GM23338 (cell line): ENCODE data around the gene TPH2. TPM values are rescaled to one million over a fixed set of nuclear protein-coding genes. Genes with fewer than 3 reads are reported as not detected.

Experiments
- ATAC-seq: fragments of 200-7000 bp; cut with Tn5 transposase; 3 replicates; pipeline ENCODE4 v1.9.1; 2020
- DNase-seq: peaks from one replicate; pipeline ENCODE4 v3.0.0-alpha.2; 2015; ENCODE audit warnings: low spot score
- H2AFZ ChIP-seq: fragments of 200-600 bp; sonication (generic); 2 replicates; pipeline ENCODE4 v1.8.0; 2016; ENCODE audit warnings: antibody characterized with exemption, mild to moderate bottlenecking, moderate library complexity
- H3F3A ChIP-seq: fragments of 200-600 bp; sonication (generic); replicated peaks from 2 replicates; pipeline ENCODE4 v1.8.0; 2017; ENCODE audit warnings: antibody characterized with exemption, mixed run types, low read depth
- H3K27ac ChIP-seq: fragments of 200-600 bp; sonication (generic); 2 replicates; pipeline ENCODE4 v1.6.1; 2016; ENCODE audit warnings: low read depth
- H3K27me3 ChIP-seq: fragments of 200-600 bp; sonication (generic); 2 replicates; pipeline ENCODE4 v1.8.0; 2016; ENCODE audit warnings: mild to moderate bottlenecking, mixed run types, moderate library complexity; ENCODE audit not compliant: insufficient read depth
- H3K36me3 ChIP-seq: fragments of 200-600 bp; sonication (generic); 2 replicates; pipeline ENCODE4 v1.8.0; 2016; ENCODE audit warnings: mild to moderate bottlenecking; ENCODE audit not compliant: insufficient read depth
- H3K4me1 ChIP-seq: fragments of 200-600 bp; sonication (generic); 2 replicates; pipeline ENCODE4 v1.8.0; 2016; ENCODE audit warnings: mild to moderate bottlenecking, moderate library complexity; ENCODE audit not compliant: insufficient read depth
- H3K4me2 ChIP-seq: fragments of 200-600 bp; sonication (generic); 2 replicates; pipeline ENCODE4 v1.7.1; 2017; ENCODE audit warnings: mixed run types
- H3K4me3 ChIP-seq: fragments of 200-600 bp; sonication (generic); 2 replicates; pipeline ENCODE4 v1.6.1; 2016; ENCODE audit warnings: mixed run types
- H3K79me2 ChIP-seq: fragments of 200-600 bp; sonication (generic); replicated peaks from 2 replicates; pipeline ENCODE4 v1.8.0; 2017; ENCODE audit warnings: mild to moderate bottlenecking; ENCODE audit not compliant: insufficient read depth
- H3K9me2 ChIP-seq: fragments of 200-600 bp; sonication (generic); 2 replicates; pipeline ENCODE4 v1.8.0; 2017; ENCODE audit not compliant: insufficient read depth
- H4K20me1 ChIP-seq: fragments of 200-600 bp; sonication (generic); replicated peaks from 2 replicates; pipeline ENCODE4 v1.8.0; 2017; ENCODE audit warnings: mild to moderate bottlenecking; ENCODE audit not compliant: insufficient read depth
- H3K27ac Mint-ChIP-seq: 2 replicates; pipeline ENCODE4 v1.8.0; 2020; ENCODE audit warnings: inconsistent platforms, mild to moderate bottlenecking, moderate library complexity, mixed read lengths
- H3K27me3 Mint-ChIP-seq: 3 replicates; pipeline ENCODE4 v1.8.0; 2022; ENCODE audit warnings: low read depth, mild to moderate bottlenecking, moderate library complexity, mixed read lengths, inconsistent platforms; ENCODE audit not compliant: insufficient read depth, poor library complexity
- H3K36me3 Mint-ChIP-seq: 3 replicates; pipeline ENCODE4 v1.8.0; 2021; ENCODE audit warnings: low read depth, mild to moderate bottlenecking, inconsistent platforms, moderate library complexity, mixed read lengths
- H3K4me1 Mint-ChIP-seq: 3 replicates; pipeline ENCODE4 v1.8.0; 2020; ENCODE audit warnings: mild to moderate bottlenecking, inconsistent platforms, mixed read lengths
- H3K4me3 Mint-ChIP-seq: 3 replicates; pipeline ENCODE4 v1.8.0; 2021; ENCODE audit warnings: moderate library complexity, mild to moderate bottlenecking, inconsistent platforms, mixed read lengths
- H3K9me3 Mint-ChIP-seq: 3 replicates; pipeline ENCODE4 v1.8.0; 2020; ENCODE audit warnings: moderate library complexity, mild to moderate bottlenecking, inconsistent platforms, mixed read lengths
- CREB1 ChIP-seq: fragments of 250-450 bp; sonication (Bioruptor Pico); IDR thresholded peaks from 2 replicates; pipeline ENCODE4 v1.5.0; 2020; ENCODE audit warnings: low read depth, mild to moderate bottlenecking, moderate library complexity
- EZH2 ChIP-seq: fragments of 200-600 bp; sonication (generic); IDR thresholded peaks from one replicate; pipeline ENCODE4 v1.8.0; 2017; ENCODE audit warnings: antibody characterized with exemption, mild to moderate bottlenecking, low read depth; ENCODE audit not compliant: unreplicated experiment
- JUNB ChIP-seq: IDR thresholded peaks from one replicate; pipeline ENCODE4 v1.6.1; 2016; ENCODE audit warnings: antibody characterized with exemption; ENCODE audit not compliant: unreplicated experiment
- POLR2AphosphoS5 ChIP-seq: IDR thresholded peaks from 2 replicates; pipeline ENCODE4 v1.6.1; 2016; ENCODE audit warnings: antibody characterized with exemption, low read depth
- STAT1 ChIP-seq: IDR thresholded peaks from one replicate; pipeline ENCODE4 v1.6.1; 2016; ENCODE audit warnings: antibody characterized with exemption; ENCODE audit not compliant: unreplicated experiment
- ZNF114 ChIP-seq: fragments of 250-450 bp; sonication (Bioruptor Pico); IDR thresholded peaks from 2 replicates; pipeline ENCODE4 v1.5.0; 2020; ENCODE audit warnings: mild to moderate bottlenecking, moderate library complexity
- polyA plus RNA-seq: library from polyadenylated mRNA; unstranded; fragments of >200 nt; fragmentation: Nextera tagmentation; extraction: Ambion mirVana; gene quantifications from 2 replicates; pipeline ENCODE4 v1.2.1, GENCODE V29; 2016
- total RNA-seq: library from RNA; depleted of rRNA; stranded (reverse); fragments of >200 nt; shearing (Covaris generic); gene quantifications from 2 replicates; pipeline ENCODE4 v1.2.3, GENCODE V29; 2014
- TF ChIP-seq, protein P1 (sequence below), 2 experiments: fragments of 200-600 bp in 1 of 2; sonication (generic) in 1 of 2; conservative IDR thresholded peaks; 2 replicates each; pipeline versions ENCODE4 v1.5.1 to v1.6.1; 2016 to 2017; ENCODE audit warnings: antibody characterized with exemption in 2 of 2, low read depth in 2 of 2, mild to moderate bottlenecking in 2 of 2, moderate library complexity in 1 of 2
- TF ChIP-seq, protein P2 (sequence below): fragments of 250-450 bp; sonication (Bioruptor Pico); IDR thresholded peaks from 2 replicates; pipeline ENCODE4 v1.5.0; 2020; ENCODE audit warnings: mild to moderate bottlenecking, moderate library complexity

The TPH2 gene
- total and polyA plus RNA-seq, 2 experiments from 2014 or later: 0.94 to 1.4 TPM

DNA sequence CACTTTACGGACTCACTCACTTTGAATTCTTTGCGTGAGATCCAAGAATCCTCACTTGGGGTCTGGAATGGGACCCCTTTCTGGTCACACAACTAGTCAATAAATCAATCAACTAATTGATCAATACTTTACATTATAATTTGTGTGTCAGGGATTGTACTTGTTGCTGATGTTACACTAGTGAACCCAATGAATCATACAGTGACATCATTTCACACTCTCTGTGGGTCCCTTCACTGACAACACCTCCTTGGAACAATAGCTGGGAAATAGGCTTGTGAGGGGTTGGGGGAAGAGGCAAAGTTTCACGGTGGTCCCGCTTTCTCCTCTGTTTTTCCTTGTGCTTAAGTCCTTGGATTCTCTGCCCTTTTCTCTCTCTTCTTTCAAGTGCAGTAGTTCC is 35.0 kb downstream of the TPH2 start:
- no peaks in the 10 kb centered on the region for H3K36me3 Mint-ChIP-seq
- H3K4me3 Mint-ChIP-seq: no peak overlapping the region
- no peak for DNase-seq
- Histone ChIP-seq H3K36me3 (no peaks in the 10 kb centered on the region), H3K27me3 (no peaks in the 10 kb centered on the region), H2AFZ (peak overlapping the region; percentile 19; the same call in 1 of the 2 replicates), H3K4me2 (no peak overlapping the region), H3K79me2 (no peaks in the 10 kb centered on the region), H3K27ac (no peak overlapping the region), H3K9me2 (peaks cover 6% of the 10 kb centered on the region; the same call in 1 of the 2 replicates), H3F3A (no peaks in the 10 kb centered on the region), H4K20me1 (no peaks in the 10 kb centered on the region), H3K4me1 (peaks cover 3% of the 10 kb centered on the region), H3K4me3 (no peak overlapping the region)
- peaks cover 2% of the 10 kb centered on the region for H3K27me3 Mint-ChIP-seq
- peaks cover 10% of the 10 kb centered on the region; the same call in 2 of the 3 replicates for H3K4me1 Mint-ChIP-seq
- no peak for TF ChIP-seq JUNB
- H3K27ac Mint-ChIP-seq: no peak overlapping the region
- no peaks in the 10 kb centered on the region for H3K9me3 Mint-ChIP-seq
- no peak for ATAC-seq

DNA sequence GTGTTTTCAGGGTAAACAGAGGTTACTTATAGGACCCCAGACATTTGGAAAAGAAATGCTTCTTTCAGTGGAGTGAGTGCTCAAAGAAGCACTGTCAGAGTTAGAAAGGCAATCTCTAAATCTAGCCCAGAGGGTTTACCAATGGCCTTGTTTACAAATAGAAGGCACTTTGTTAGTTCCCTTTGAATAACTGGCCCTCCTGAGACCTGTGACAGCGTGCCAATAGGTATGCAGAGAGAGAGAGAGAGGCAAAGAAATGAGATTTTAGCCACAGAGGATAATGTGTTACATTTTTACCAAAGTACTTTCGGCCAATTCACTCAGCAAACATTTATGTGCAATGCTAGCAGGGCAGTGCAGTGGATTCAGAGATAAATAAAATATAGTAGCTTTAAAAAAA is 41.9 kb downstream of the TPH2 start:
- no peak overlapping the region for H3K4me2 ChIP-seq
- Mint-ChIP-seq H3K36me3 (no peaks in the 10 kb centered on the region), H3K4me1 (peaks cover 37% of the 10 kb centered on the region), H3K27ac (no peak overlapping the region), H3K27me3 (peaks cover 4% of the 10 kb centered on the region), H3K9me3 (no peaks in the 10 kb centered on the region), H3K4me3 (no peak overlapping the region)
- H4K20me1 ChIP-seq: no peaks in the 10 kb centered on the region
- H3K36me3 ChIP-seq: no peaks in the 10 kb centered on the region
- no peaks in the 10 kb centered on the region for H3K27me3 ChIP-seq
- H3K9me2 ChIP-seq: 0 out of 2 replicates have a peak, but pooled peaks cover 3% of the 10 kb centered on the region
- DNase-seq (no peak), ATAC-seq (peak; percentile 83)
- TF ChIP-seq, protein P1, sequence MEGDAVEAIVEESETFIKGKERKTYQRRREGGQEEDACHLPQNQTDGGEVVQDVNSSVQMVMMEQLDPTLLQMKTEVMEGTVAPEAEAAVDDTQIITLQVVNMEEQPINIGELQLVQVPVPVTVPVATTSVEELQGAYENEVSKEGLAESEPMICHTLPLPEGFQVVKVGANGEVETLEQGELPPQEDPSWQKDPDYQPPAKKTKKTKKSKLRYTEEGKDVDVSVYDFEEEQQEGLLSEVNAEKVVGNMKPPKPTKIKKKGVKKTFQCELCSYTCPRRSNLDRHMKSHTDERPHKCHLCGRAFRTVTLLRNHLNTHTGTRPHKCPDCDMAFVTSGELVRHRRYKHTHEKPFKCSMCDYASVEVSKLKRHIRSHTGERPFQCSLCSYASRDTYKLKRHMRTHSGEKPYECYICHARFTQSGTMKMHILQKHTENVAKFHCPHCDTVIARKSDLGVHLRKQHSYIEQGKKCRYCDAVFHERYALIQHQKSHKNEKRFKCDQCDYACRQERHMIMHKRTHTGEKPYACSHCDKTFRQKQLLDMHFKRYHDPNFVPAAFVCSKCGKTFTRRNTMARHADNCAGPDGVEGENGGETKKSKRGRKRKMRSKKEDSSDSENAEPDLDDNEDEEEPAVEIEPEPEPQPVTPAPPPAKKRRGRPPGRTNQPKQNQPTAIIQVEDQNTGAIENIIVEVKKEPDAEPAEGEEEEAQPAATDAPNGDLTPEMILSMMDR (conservative IDR thresholded peaks at IDR 0.05; ENCODE audit: low read depth in 2 of 2): no peak
- TF ChIP-seq POLR2AphosphoS5 (no peak), JUNB (no peak), STAT1 (no peak), EZH2 (no peak), CREB1 (CRISPR knock-in tag) (no peak), ZNF114 (CRISPR knock-in tag) (no peak)
- TF ChIP-seq, protein P2, sequence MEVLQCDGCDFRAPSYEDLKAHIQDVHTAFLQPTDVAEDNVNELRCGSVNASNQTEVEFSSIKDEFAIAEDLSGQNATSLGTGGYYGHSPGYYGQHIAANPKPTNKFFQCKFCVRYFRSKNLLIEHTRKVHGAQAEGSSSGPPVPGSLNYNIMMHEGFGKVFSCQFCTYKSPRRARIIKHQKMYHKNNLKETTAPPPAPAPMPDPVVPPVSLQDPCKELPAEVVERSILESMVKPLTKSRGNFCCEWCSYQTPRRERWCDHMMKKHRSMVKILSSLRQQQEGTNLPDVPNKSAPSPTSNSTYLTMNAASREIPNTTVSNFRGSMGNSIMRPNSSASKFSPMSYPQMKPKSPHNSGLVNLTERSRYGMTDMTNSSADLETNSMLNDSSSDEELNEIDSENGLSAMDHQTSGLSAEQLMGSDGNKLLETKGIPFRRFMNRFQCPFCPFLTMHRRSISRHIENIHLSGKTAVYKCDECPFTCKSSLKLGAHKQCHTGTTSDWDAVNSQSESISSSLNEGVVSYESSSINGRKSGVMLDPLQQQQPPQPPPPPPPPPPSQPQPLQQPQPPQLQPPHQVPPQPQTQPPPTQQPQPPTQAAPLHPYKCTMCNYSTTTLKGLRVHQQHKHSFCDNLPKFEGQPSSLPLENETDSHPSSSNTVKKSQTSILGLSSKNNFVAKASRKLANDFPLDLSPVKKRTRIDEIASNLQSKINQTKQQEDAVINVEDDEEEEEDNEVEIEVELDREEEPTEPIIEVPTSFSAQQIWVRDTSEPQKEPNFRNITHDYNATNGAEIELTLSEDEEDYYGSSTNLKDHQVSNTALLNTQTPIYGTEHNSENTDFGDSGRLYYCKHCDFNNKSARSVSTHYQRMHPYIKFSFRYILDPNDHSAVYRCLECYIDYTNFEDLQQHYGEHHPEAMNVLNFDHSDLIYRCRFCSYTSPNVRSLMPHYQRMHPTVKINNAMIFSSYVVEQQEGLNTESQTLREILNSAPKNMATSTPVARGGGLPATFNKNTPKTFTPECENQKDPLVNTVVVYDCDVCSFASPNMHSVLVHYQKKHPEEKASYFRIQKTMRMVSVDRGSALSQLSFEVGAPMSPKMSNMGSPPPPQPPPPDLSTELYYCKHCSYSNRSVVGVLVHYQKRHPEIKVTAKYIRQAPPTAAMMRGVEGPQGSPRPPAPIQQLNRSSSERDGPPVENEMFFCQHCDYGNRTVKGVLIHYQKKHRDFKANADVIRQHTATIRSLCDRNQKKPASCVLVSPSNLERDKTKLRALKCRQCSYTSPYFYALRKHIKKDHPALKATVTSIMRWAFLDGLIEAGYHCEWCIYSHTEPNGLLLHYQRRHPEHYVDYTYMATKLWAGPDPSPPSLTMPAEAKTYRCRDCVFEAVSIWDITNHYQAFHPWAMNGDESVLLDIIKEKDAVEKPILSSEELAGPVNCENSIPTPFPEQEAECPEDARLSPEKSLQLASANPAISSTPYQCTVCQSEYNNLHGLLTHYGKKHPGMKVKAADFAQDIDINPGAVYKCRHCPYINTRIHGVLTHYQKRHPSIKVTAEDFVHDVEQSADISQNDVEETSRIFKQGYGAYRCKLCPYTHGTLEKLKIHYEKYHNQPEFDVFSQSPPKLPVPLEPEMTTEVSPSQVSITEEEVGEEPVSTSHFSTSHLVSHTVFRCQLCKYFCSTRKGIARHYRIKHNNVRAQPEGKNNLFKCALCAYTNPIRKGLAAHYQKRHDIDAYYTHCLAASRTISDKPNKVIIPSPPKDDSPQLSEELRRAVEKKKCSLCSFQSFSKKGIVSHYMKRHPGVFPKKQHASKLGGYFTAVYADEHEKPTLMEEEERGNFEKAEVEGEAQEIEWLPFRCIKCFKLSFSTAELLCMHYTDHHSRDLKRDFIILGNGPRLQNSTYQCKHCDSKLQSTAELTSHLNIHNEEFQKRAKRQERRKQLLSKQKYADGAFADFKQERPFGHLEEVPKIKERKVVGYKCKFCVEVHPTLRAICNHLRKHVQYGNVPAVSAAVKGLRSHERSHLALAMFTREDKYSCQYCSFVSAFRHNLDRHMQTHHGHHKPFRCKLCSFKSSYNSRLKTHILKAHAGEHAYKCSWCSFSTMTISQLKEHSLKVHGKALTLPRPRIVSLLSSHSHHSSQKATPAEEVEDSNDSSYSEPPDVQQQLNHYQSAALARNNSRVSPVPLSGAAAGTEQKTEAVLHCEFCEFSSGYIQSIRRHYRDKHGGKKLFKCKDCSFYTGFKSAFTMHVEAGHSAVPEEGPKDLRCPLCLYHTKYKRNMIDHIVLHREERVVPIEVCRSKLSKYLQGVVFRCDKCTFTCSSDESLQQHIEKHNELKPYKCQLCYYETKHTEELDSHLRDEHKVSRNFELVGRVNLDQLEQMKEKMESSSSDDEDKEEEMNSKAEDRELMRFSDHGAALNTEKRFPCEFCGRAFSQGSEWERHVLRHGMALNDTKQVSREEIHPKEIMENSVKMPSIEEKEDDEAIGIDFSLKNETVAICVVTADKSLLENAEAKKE: no peak
- H3F3A ChIP-seq: no peaks in the 10 kb centered on the region
- no peaks in the 10 kb centered on the region for H3K79me2 ChIP-seq
- H3K4me1 ChIP-seq: peaks cover 29% of the 10 kb centered on the region
- no peak overlapping the region; the same call in 1 of the 2 replicates for H3K27ac ChIP-seq
- no peak overlapping the region for H3K4me3 ChIP-seq
- H2AFZ ChIP-seq: no peak overlapping the region
